GM23248 (cell line): ENCODE data around the gene ARHGAP5.

Source experiments
- EZH2 ChIP-seq: fragments of 200-600 bp; sonication (generic); IDR thresholded peaks from 2 replicates; pipeline ENCODE4 v1.6.1; 2018; ENCODE audit warnings: antibody characterized with exemption, mild to moderate bottlenecking; ENCODE audit not compliant: insufficient read depth, poor library complexity, severe bottlenecking
- EZH2phosphoT487 ChIP-seq: fragments of 200-600 bp; sonication (generic); IDR thresholded peaks from 2 replicates; pipeline ENCODE4 v1.6.1; 2018; ENCODE audit warnings: antibody characterized with exemption, moderate library complexity, mild to moderate bottlenecking, low read depth; ENCODE audit not compliant: insufficient read depth

DNA sequence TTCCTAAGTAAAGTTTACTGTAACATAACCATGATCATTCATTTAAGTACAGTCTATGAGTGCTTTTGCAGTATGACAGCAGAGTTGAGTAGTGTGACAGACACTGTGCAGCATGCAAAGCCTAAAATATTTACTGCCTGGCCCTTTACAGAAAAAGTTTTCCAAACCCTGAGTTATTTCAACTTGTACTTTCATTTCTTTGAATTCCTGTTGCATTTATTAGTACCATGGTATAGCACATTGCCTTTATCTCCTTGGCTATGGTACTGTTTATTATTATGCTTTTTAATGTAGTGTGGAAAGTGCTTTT lies 6.2 kb downstream of the ARHGAP5 start:
- no peak for TF ChIP-seq EZH2
- no peak for TF ChIP-seq EZH2phosphoT487
